K562 (cell line): Measurements from ENCODE around the gene SRSF6. TPM values are rescaled to one million over a fixed set of nuclear protein-coding genes. Genes with fewer than 3 reads are reported as not detected.

ENCODE experiments used
- ATAC-seq: fragments of 200-7000 bp; cut with Tn5 transposase; 3 replicates; pipeline ENCODE4 v1.9.1; 2020; ENCODE audit warnings: moderate library complexity
- BruUV-seq: library from RNA; stranded (reverse); fragments of 400-500 nt; replicated peaks from 2 replicates; lab custom pipeline; 2021; lab: Mats Ljungman, UMichigan
- CTCF ChIA-PET: fragments of 300-600 bp; formaldehyde crosslinking; extraction: SDS; loops from one replicate; lab custom pipeline; 2021; ENCODE audit warnings: low intra/inter-chr PET ratio; lab: Yijun Ruan, JAX
- POLR2A ChIA-PET: fragments of 300-600, 350-650 bp; sonication (Branson Sonifier 250); formaldehyde crosslinking; extraction: SDS; loops from one replicate; lab custom pipeline; 2021; ENCODE audit warnings: antibody characterized with exemption, inconsistent platforms; lab: Yijun Ruan, JAX
- DNase-seq, 4 experiments: peaks; one replicate each; pipeline versions ENCODE4 v3.0.0 to v3.0.0-alpha.2; 2011 to 2018; ENCODE audit warnings: low spot score in 3 of 4, mixed read lengths in 3 of 4; ENCODE audit errors: extremely low read depth in 1 of 4
- FAIRE-seq: peaks from 2 replicates; lab custom pipeline; 2011; peaks lifted over from hg19 to GRCh38; lab: Jason Lieb, UNC
- H2AFZ ChIP-seq: 2 replicates; pipeline ENCODE4 v1.6.0; 2011; ENCODE audit warnings: low read depth, low read length, control low read depth, inconsistent platforms
- H3K27ac ChIP-seq: fragments of 200-600 bp; 3 replicates; pipeline ENCODE4 v1.8.0; 2011; ENCODE audit warnings: low read depth, mild to moderate bottlenecking, control low read depth, inconsistent platforms, low read length, moderate library complexity, mixed read lengths; ENCODE audit errors: extremely low read depth
- H3K27me3 ChIP-seq, 2 experiments: fragments of 300-600 bp in 1 of 2; 2 replicates in 1 of 2; 3 replicates in 1 of 2; pipeline versions ENCODE4 v1.6.0 to v1.8.0; 2011; ENCODE audit warnings: inconsistent platforms in 2 of 2, low read length in 2 of 2, mild to moderate bottlenecking in 1 of 2, mixed read lengths in 1 of 2, moderate library complexity in 1 of 2; ENCODE audit not compliant: control insufficient read depth in 2 of 2, insufficient read depth in 2 of 2
- H3K36me3 ChIP-seq: fragments of 300-600 bp; 3 replicates; pipeline ENCODE4 v1.8.0; 2011; ENCODE audit warnings: mild to moderate bottlenecking, low read length, inconsistent platforms; ENCODE audit not compliant: control insufficient read depth, insufficient read depth
- H3K4me1 ChIP-seq, 2 experiments: fragments of 200-600 bp in 1 of 2; replicated peaks in 1 of 2; 2 replicates in 1 of 2; 3 replicates in 1 of 2; pipeline versions ENCODE4 v1.5.1 to v1.8.0; 2011; ENCODE audit warnings: inconsistent platforms in 2 of 2, low read length in 2 of 2, mild to moderate bottlenecking in 1 of 2, mixed read lengths in 1 of 2, moderate library complexity in 1 of 2; ENCODE audit not compliant: control insufficient read depth in 2 of 2, insufficient read depth in 2 of 2
- H3K4me2 ChIP-seq: 2 replicates; pipeline ENCODE4 v1.6.1; 2011; ENCODE audit warnings: low read length, control low read depth, inconsistent platforms, mixed read lengths; ENCODE audit not compliant: insufficient read depth
- H3K4me3 ChIP-seq: fragments of 200-600 bp; sonication (generic), shearing (Covaris generic); 2 replicates; pipeline ENCODE4 v1.5.1; 2016; ENCODE audit warnings: control low read depth, inconsistent platforms
- H3K79me2 ChIP-seq: fragments of 200-600 bp; 3 replicates; pipeline ENCODE4 v1.8.0; 2011; ENCODE audit warnings: low read length, inconsistent platforms; ENCODE audit not compliant: control insufficient read depth, insufficient read depth
- H3K9ac ChIP-seq, 2 experiments: 2 replicates each; pipeline versions ENCODE4 v1.6.0 to v1.6.1; 2011; ENCODE audit warnings: low read depth in 2 of 2, low read length in 2 of 2, control low read depth in 1 of 2, inconsistent platforms in 1 of 2, mild to moderate bottlenecking in 1 of 2, mixed read lengths in 1 of 2; ENCODE audit not compliant: insufficient read depth in 1 of 2
- H3K9me1 ChIP-seq: one replicate; pipeline ENCODE4 v1.6.0; 2011; ENCODE audit warnings: inconsistent platforms, mild to moderate bottlenecking, low read length, moderate library complexity; ENCODE audit not compliant: control insufficient read depth, insufficient read depth
- H3K9me3 ChIP-seq: replicated peaks from 2 replicates; pipeline ENCODE4 v1.5.1; 2011; ENCODE audit warnings: low read depth, low read length, inconsistent platforms; ENCODE audit not compliant: control insufficient read depth, insufficient read depth
- H4K20me1 ChIP-seq: replicated peaks from 2 replicates; pipeline ENCODE4 v1.6.1; 2011; ENCODE audit warnings: low read length, inconsistent platforms, mixed read lengths; ENCODE audit not compliant: control insufficient read depth, insufficient read depth
- EP300 ChIP-seq: IDR thresholded peaks from 2 replicates; pipeline ENCODE4 v1.6.1; 2012; ENCODE audit warnings: low read length, improper control_type of control experiment
- GTF2B ChIP-seq: IDR thresholded peaks from 2 replicates; pipeline ENCODE4 v1.6.1; 2011; ENCODE audit not compliant: insufficient read length; ENCODE audit errors: extremely low read depth
- HOMEZ ChIP-seq: fragments of 250-450 bp; sonication (Bioruptor Pico); IDR thresholded peaks from 2 replicates; pipeline ENCODE4 v1.4.0; 2020; ENCODE audit warnings: mild to moderate bottlenecking, moderate library complexity
- ILF3 ChIP-seq: fragments of 450-650 bp; IDR thresholded peaks from 2 replicates; pipeline ENCODE4 v1.6.1; 2018; ENCODE audit warnings: antibody characterized with exemption, mild to moderate bottlenecking, moderate library complexity, borderline replicate concordance
- JUN ChIP-seq, 2 experiments: sonication (generic) in 1 of 2; formaldehyde crosslinking in 1 of 2; IDR thresholded peaks; 2 replicates each; pipeline versions ENCODE4 v1.6.1 to v1.8.0; 2012 to 2022; ENCODE audit warnings: borderline replicate concordance in 2 of 2, mild to moderate bottlenecking in 2 of 2, improper control_type of control experiment in 1 of 2, low read depth in 1 of 2, low read length in 1 of 2, missing genetic modification reagents in 1 of 2
- PHTF2 ChIP-seq: fragments of 250-450 bp; sonication (Bioruptor Pico); IDR thresholded peaks from 2 replicates; pipeline ENCODE4 v1.5.0; 2021; ENCODE audit warnings: mild to moderate bottlenecking
- PTRF ChIP-seq: fragments of 450-650 bp; IDR thresholded peaks from 2 replicates; pipeline ENCODE4 v1.6.1; 2016; ENCODE audit warnings: mild to moderate bottlenecking, missing genetic modification characterization, missing compliant biosample characterization
- SRSF7 ChIP-seq: fragments of 200-400 bp; formaldehyde crosslinking; optimal IDR thresholded peaks from 2 replicates; pipeline ENCODE3; 2017; ENCODE audit warnings: mild to moderate bottlenecking, low read depth, low read length
- ZFP1 ChIP-seq: fragments of 450-650 bp; formaldehyde crosslinking; IDR thresholded peaks from 2 replicates; pipeline ENCODE4 v1.4.0; 2020; ENCODE audit warnings: mild to moderate bottlenecking, mixed read lengths
- WGBS: fragments of 100-300 bp; shearing (Covaris generic); methylation state at CpG from one replicate; pipeline ENCODE4 v1.1.6; 2016; ENCODE audit warnings: low coverage, mixed read lengths; ENCODE audit not compliant: insufficient coverage; ENCODE audit errors: missing lambda C conversion rate; 5-methylcytosine and 5-hydroxymethylcytosine counted together
- in situ Hi-C: fragments of 300-500 bp; cut with MboI; formaldehyde crosslinking; loops from 4 replicates; pipeline ENCODE4 v1.15.0; 2018; ENCODE audit warnings: inconsistent platforms, mixed read lengths
- intact Hi-C: fragments of 100-400 bp; cut with micrococcal nuclease; formaldehyde crosslinking; loops from 2 replicates; pipeline ENCODE4 v1.14.2; 2022
- polyA plus RNA-seq, 8 experiments: library from polyadenylated mRNA; depleted of rRNA in 4 of 8; stranded (reverse) in 5 of 8; unstranded in 3 of 8; fragments of >200 nt; fragmentation: Nextera tagmentation in 2 of 8; fragmentation: Illumina TruSeq in 1 of 8; extraction: Ambion mirVana in 2 of 8; extraction: Trizol in 1 of 8; gene quantifications; 2 replicates each; pipeline versions ENCODE4 v1.2.1 to v1.2.3, GENCODE V29; 2011 to 2014; ENCODE audit warnings: inconsistent platforms in 1 of 8, missing spikeins in 1 of 8
- total RNA-seq, 7 experiments: library from RNA; depleted of rRNA in 6 of 7; stranded (reverse); fragments of >200 nt in 6 of 7; fragmentation: Illumina TruSeq in 2 of 7; extraction: Trizol in 2 of 7; gene quantifications; 2 replicates each; pipeline versions ENCODE4 v1.2.1 to v1.2.3, GENCODE V29; 2011 to 2021; ENCODE audit warnings: low replicate concordance in 1 of 7
- TF ChIP-seq, protein P1 (sequence below), 2 experiments: fragments of 450-650 bp; IDR thresholded peaks; 2 replicates each; pipeline ENCODE4 v1.6.1; 2018; ENCODE audit warnings: mild to moderate bottlenecking in 2 of 2, low read depth in 1 of 2; ENCODE audit not compliant: partially characterized antibody in 2 of 2

SRSF6 gene
- total and polyA plus RNA-seq, 9 of the 15 experiments (the other 6 are each of a cell fraction or from before 2014, with no cell fraction given): 52.4 to 165 (median 117) TPM

GRCh38 chr20:43460830-43461200 lies 3.1 kb downstream of the SRSF6 start:
- Histone ChIP-seq H3K27ac (no peak overlapping the region), H3K9ac (no peak overlapping the region), H3K9me3 (0 out of 2 replicates have a peak, but pooled peaks cover 3% of the 10 kb centered on the region), H3K79me2 (peaks cover 53% of the 10 kb centered on the region), H2AFZ (no peak overlapping the region), H4K20me1 (peaks cover 13% of the 10 kb centered on the region; the same call in 1 of the 2 replicates), H3K4me3 (no peak overlapping the region), H3K36me3 (peaks cover 69% of the 10 kb centered on the region), H3K4me1 (peaks cover 7 to 8% of the 10 kb centered on the region in 2 experiments; a peak in 4 of 5 replicates), H3K9me1 (peaks cover 4% of the 10 kb centered on the region), H3K27me3 (no peaks in the 10 kb centered on the region), H3K4me2 (no peak overlapping the region)
- in situ Hi-C loops: no loop called here
- no peak for ATAC-seq
- no peak for DNase-seq
- intact Hi-C loops: no loop called here
- FAIRE-seq: no peak
- 97% methylated on average over 10 of the region's 10 CpGs for WGBS
- POLR2A ChIA-PET: interaction anchor here (0.6 to 3.8 kb wide), 9 partner anchors 9 to 591 kb away, joined by 3 to 23 read pairs (median 3); no protein-coding TSS in a partner anchor
- no TSS peak for BruUV-seq
- CTCF ChIA-PET: no interaction called here
- TF ChIP-seq PHTF2 (CRISPR knock-in tag) (no peak), HOMEZ (no peak), ILF3 (no peak), PTRF (tag) (no peak), GTF2B (no peak), SRSF7 (no peak), ZFP1 (CRISPR knock-in tag) (no peak), JUN (IDR thresholded peaks at IDR 0.05; ENCODE audit: borderline replicate concordance, low read depth, low read length) (no peak), JUN (CRISPR knock-in tag; IDR thresholded peaks at IDR 0.05; ENCODE audit: borderline replicate concordance) (no peak), EP300 (no peak)
- TF ChIP-seq, protein P1, sequence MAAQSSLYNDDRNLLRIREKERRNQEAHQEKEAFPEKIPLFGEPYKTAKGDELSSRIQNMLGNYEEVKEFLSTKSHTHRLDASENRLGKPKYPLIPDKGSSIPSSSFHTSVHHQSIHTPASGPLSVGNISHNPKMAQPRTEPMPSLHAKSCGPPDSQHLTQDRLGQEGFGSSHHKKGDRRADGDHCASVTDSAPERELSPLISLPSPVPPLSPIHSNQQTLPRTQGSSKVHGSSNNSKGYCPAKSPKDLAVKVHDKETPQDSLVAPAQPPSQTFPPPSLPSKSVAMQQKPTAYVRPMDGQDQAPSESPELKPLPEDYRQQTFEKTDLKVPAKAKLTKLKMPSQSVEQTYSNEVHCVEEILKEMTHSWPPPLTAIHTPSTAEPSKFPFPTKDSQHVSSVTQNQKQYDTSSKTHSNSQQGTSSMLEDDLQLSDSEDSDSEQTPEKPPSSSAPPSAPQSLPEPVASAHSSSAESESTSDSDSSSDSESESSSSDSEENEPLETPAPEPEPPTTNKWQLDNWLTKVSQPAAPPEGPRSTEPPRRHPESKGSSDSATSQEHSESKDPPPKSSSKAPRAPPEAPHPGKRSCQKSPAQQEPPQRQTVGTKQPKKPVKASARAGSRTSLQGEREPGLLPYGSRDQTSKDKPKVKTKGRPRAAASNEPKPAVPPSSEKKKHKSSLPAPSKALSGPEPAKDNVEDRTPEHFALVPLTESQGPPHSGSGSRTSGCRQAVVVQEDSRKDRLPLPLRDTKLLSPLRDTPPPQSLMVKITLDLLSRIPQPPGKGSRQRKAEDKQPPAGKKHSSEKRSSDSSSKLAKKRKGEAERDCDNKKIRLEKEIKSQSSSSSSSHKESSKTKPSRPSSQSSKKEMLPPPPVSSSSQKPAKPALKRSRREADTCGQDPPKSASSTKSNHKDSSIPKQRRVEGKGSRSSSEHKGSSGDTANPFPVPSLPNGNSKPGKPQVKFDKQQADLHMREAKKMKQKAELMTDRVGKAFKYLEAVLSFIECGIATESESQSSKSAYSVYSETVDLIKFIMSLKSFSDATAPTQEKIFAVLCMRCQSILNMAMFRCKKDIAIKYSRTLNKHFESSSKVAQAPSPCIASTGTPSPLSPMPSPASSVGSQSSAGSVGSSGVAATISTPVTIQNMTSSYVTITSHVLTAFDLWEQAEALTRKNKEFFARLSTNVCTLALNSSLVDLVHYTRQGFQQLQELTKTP (IDR thresholded peaks at IDR 0.05; ENCODE audit: low read depth in 1 of 2, partially characterized antibody in 2 of 2): no peak
